Epithelial cell of esophagus (primary cell): ENCODE results near the gene FLVCR2.
A peak's percentile ranks its signal among the peaks of the same experiment; 100 is the strongest.
"Not testable (repeated sequence)": the region's sequence is repeated elsewhere in the genome, so short reads cannot be mapped to it uniquely, and the experiment has no call there.

Source experiments
- DNase-seq: peaks from one replicate; pipeline ENCODE4 v3.0.0; 2010; ENCODE audit warnings: low read depth
- H3K4me3 ChIP-seq: 2 replicates; pipeline ENCODE4 v1.5.1; 2011; ENCODE audit warnings: mild to moderate bottlenecking, low read length, control low read depth
- TF ChIP-seq, protein P1 (sequence below): IDR thresholded peaks from 2 replicates; pipeline ENCODE4 v1.5.1; 2011; ENCODE audit warnings: low read depth, mild to moderate bottlenecking, low read length, control low read depth, inconsistent platforms; ENCODE audit not compliant: insufficient read depth; ENCODE audit errors: missing control alignments

The FLVCR2 gene

DNA sequence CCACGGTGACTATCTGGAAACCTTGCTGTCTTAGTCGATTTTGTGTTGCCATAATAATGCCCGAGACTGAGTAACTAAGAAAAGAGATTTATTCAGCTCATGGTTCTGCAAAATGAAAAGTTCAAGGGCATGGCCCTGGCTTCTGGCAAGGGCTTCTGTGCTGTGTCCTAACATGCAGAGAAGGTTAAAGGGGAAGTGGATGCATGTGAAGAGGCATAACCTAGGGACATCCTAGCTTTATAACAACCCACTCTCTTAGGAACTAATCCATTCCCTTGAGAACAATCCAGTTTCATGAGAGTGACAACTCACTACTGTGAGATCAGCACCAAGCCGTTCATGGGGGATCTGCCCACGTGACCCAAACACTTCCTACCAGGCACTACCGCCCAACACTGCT, 11.5 kb downstream of the FLVCR2 start:
- TF ChIP-seq, protein P1, sequence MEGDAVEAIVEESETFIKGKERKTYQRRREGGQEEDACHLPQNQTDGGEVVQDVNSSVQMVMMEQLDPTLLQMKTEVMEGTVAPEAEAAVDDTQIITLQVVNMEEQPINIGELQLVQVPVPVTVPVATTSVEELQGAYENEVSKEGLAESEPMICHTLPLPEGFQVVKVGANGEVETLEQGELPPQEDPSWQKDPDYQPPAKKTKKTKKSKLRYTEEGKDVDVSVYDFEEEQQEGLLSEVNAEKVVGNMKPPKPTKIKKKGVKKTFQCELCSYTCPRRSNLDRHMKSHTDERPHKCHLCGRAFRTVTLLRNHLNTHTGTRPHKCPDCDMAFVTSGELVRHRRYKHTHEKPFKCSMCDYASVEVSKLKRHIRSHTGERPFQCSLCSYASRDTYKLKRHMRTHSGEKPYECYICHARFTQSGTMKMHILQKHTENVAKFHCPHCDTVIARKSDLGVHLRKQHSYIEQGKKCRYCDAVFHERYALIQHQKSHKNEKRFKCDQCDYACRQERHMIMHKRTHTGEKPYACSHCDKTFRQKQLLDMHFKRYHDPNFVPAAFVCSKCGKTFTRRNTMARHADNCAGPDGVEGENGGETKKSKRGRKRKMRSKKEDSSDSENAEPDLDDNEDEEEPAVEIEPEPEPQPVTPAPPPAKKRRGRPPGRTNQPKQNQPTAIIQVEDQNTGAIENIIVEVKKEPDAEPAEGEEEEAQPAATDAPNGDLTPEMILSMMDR = no peak
- H3K4me3 ChIP-seq = no peak overlapping the region
- DNase-seq = no peak

DNA sequence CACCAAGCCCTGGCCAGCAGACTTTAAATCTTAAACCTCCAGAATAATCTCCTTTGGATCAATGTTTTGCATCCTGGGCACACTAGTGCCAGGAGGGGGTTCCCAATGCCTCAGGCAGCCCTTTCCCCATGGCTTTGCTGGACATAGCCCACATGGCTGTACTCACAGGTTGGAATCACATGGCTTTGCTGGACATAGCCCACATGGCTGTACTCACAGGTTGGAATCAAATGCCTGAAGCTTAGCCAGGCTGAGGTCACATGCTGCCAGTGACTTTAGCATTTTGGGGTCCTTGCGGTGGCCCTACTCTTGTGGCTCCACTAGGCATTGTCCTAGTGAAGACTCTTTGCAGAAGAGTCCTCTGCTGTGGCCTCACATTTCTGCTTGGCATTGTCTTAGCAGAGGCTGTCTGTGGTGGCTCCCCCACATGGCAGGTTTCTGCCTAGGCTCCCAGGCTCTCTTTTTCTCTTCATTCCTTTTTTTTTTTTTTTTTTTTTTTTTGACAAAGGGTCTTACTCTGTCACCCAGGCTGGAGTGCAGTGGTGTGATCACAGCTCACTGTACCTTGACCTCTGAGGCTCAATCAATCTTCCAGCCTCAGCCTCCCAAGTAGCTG, 13.0 kb downstream of the FLVCR2 start:
- no peak overlapping the region for H3K4me3 ChIP-seq
- DNase-seq = no peak
- TF ChIP-seq, protein P1 = no peak

DNA sequence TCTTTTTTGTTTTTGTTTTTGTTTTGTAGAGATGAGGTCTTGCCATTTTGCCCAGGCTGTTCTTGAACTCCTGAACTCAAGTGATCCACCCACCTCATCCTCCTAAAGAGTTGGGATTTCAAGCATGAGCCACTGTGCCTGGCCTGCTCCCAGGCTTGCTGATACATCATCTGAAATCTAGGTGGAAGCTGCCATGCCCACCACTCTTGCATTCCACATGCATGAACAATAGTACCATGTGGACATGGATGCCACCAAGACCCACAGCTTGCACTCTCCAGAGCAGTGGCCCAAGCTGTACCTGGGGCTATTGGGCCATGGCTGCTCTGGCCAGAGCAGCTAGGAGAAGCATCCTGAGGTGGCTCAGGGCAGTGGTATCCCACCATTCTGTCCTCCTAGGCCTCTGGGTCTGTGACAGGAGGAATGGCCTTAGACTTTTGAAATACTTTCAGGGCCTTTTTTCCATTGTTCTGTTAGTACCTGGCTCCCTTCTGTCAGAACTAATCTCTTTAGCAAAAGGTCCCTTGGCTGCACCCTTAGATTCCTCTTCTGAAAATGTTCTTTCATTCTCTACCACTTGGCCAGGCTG, 13.7 kb downstream of the FLVCR2 start:
- no peak for DNase-seq
- TF ChIP-seq, protein P1 = no peak
- H3K4me3 ChIP-seq = no peak overlapping the region

DNA sequence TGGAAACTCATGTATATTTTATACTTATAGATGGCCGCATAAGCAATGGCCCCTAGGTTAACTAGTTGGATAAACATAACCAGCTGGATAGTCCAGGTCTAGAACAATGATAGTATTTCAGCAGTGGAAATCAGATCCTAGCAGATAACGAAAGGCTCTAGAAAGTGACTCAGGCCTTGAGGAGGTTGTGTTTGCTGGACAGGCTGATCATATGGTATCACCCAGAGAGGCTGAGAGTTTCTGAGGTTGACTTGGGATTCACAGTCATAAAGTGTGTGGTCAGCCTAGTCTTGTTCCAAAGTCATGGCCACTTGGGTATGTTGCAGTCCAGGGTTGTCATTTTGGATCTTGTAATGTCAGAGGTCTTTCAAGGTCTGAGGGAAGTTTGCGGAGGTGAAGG, 16.8 kb downstream of the FLVCR2 start:
- TF ChIP-seq, protein P1 = no peak
- no peak for DNase-seq
- H3K4me3 ChIP-seq = no peak overlapping the region

DNA sequence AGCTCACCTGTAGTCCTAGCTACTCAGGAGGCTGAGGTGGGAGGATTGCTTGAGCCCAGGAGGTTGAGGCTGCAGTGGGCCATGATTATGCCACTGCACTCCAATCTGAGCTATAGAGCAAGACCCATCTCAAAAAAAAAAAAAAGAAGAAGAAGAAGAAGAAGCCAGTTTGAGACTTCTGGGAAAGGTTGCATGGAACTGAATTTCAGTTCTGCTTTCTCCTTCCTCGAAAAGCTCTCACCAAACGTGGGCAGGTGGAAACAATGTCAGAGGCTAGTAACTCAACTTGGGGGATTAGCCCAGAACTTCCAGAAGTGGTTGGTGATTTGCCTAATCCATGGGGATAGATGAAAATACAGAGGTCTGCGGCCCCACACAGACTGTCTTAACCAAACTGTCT, 18.7 kb downstream of the FLVCR2 start:
- TF ChIP-seq, protein P1 = no peak
- DNase-seq = no peak
- H3K4me3 ChIP-seq = no peak overlapping the region

DNA sequence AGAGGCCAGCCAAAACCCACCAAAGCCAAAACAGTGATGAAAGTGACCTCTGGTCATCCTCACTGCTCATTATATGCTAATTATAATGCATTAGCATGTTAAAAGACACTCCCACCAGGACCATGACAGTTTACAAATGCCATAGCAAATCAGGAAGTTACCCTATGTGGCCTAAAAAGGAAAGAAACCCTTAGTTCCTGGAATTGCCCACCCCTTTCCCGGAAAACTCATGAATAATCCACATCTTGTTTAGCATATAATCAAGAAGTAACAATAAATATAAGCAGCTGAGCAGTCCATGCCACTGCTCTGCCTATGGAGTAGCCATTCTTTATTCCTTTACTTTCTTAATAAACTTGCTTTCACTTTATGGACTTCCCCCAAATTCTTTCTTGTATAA, 21.7 kb downstream of the FLVCR2 start:
- DNase-seq = not testable (repeated sequence)

DNA sequence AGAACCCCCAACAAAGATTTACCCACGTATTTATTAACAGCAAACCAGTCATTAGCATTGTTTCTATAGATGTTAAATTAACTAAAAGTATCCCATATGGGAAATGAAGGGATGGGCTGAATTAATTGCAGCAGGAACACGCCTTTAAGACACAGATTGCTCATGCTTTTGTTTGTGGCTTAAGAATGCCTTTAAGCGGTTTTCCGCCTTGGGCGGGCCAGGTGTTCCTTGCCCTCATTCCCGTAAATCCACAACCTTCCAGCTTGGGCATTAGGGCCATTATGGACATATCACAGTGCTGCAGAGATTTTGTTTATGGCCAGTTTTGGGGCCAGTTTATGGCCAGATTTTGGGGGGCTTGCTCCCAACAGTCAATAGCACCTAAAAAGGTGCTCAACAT, 22.6 kb downstream of the FLVCR2 start:
- not testable (repeated sequence) for H3K4me3 ChIP-seq
- DNase-seq = peak; percentile 16

More for the DNA sequence above, 21.7 kb downstream of the FLVCR2 start:
- H3K4me3 ChIP-seq = not testable (repeated sequence)

DNA sequence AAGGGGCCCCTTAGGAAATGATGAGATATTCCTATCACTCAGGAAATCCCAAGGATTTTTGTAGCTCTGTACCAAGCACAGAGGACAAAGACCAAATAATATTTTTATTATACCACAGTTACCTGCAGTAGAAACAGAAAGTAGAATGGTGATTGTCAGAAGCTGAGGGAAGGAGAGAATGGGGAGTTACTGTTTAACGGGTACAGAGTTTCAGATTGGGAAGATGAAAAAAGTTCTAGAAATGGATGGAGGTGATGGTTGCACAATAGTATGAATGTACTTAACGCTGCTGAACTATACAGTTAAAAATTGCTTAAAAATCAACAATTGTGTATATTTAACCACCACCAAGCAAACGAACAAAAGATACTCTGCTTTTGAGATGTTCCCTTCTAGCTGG, 24.1 kb downstream of the FLVCR2 start:
- no peak for DNase-seq
- H3K4me3 ChIP-seq = no peak overlapping the region
- TF ChIP-seq, protein P1 = no peak
